HEK293 (cell line): ENCODE data around the gene ZNF10.
A peak's percentile ranks its signal among the peaks of the same experiment; 100 is the strongest.

Experiments
- CTCF ChIA-PET: fragments of 350-600 bp; formaldehyde crosslinking; extraction: SDS; loops from one replicate; lab custom pipeline; 2021; ENCODE audit warnings: antibody characterized with exemption; lab: Yijun Ruan, JAX
- POLR2A ChIA-PET: fragments of 300-600 bp; formaldehyde crosslinking; extraction: SDS; loops from one replicate; lab custom pipeline; 2020; ENCODE audit warnings: antibody characterized with exemption, inconsistent platforms; lab: Yijun Ruan, JAX
- H3K27ac ChIP-seq: fragments of 200-500 bp; sonication (Bioruptor generic); 2 replicates; pipeline ENCODE4 v1.5.1; 2014; ENCODE audit warnings: low read depth, low read length, control low read depth, inconsistent platforms; ENCODE audit errors: extremely low read depth
- H3K36me3 ChIP-seq, 2 experiments: fragments of 200-500 bp in 1 of 2; sonication (Bioruptor generic) in 1 of 2; 1 replicate in 1 of 2; 2 replicates in 1 of 2; pipeline ENCODE4 v1.5.1; 2014 to 2017; ENCODE audit warnings: inconsistent platforms in 2 of 2, low read length in 2 of 2; ENCODE audit not compliant: control insufficient read depth in 2 of 2, insufficient read depth in 1 of 2
- H3K4me1 ChIP-seq: fragments of 200-500 bp; sonication (Bioruptor generic); 2 replicates; pipeline ENCODE4 v1.5.1; 2014; ENCODE audit warnings: mild to moderate bottlenecking, low read length, inconsistent platforms; ENCODE audit not compliant: control insufficient read depth, insufficient read depth
- H3K4me3 ChIP-seq: 2 replicates; pipeline ENCODE4 v1.5.1; 2011; ENCODE audit warnings: low read depth, mild to moderate bottlenecking, control low read depth, low read length, moderate library complexity
- H3K9me3 ChIP-seq: fragments of 200-500 bp; sonication (Bioruptor generic); 2 replicates; pipeline ENCODE4 v1.5.1; 2014; ENCODE audit warnings: low read depth, low read length, inconsistent platforms; ENCODE audit not compliant: control insufficient read depth, insufficient read depth
- BCL11A ChIP-seq: fragments of 450-650 bp; formaldehyde crosslinking; IDR thresholded peaks from 2 replicates; pipeline ENCODE4 v1.5.1; 2016; ENCODE audit warnings: low read depth, missing biosample characterization, missing genetic modification characterization
- OVOL3 ChIP-seq: fragments of 450-650 bp; formaldehyde crosslinking; IDR thresholded peaks from 2 replicates; pipeline ENCODE4 v1.5.1; 2016; ENCODE audit warnings: missing biosample characterization, missing genetic modification characterization
- SETDB1 ChIP-seq: IDR thresholded peaks from one replicate; pipeline ENCODE4 v1.6.1; 2017; ENCODE audit warnings: mild to moderate bottlenecking, low read length, moderate library complexity, mixed read lengths; ENCODE audit not compliant: insufficient read length
- SP3 ChIP-seq: fragments of 450-650 bp; formaldehyde crosslinking; IDR thresholded peaks from 2 replicates; pipeline ENCODE4 v1.5.1; 2016; ENCODE audit warnings: missing biosample characterization, missing genetic modification characterization
- TRIM28 ChIP-seq: IDR thresholded peaks from 2 replicates; pipeline ENCODE4 v1.6.1; 2011; ENCODE audit warnings: low read length, control low read depth, borderline replicate concordance
- ZBTB20 ChIP-seq: fragments of 450-650 bp; formaldehyde crosslinking; IDR thresholded peaks from 2 replicates; pipeline ENCODE4 v1.5.1; 2016; ENCODE audit warnings: missing biosample characterization, missing genetic modification characterization
- ZNF174 ChIP-seq: fragments of 450-650 bp; formaldehyde crosslinking; IDR thresholded peaks from 2 replicates; pipeline ENCODE4 v1.5.0; 2017; ENCODE audit warnings: missing biosample characterization, mild to moderate bottlenecking, missing genetic modification characterization
- ZNF211 ChIP-seq: fragments of 450-650 bp; formaldehyde crosslinking; IDR thresholded peaks from 2 replicates; pipeline ENCODE4 v1.5.1; 2016; ENCODE audit warnings: low read depth, missing biosample characterization, missing genetic modification characterization
- ZNF274 ChIP-seq, 2 experiments: fragments of 200-500 bp in 1 of 2; fragments of 450-650 bp in 1 of 2; sonication (Bioruptor generic) in 1 of 2; formaldehyde crosslinking in 1 of 2; IDR thresholded peaks; 2 replicates each; pipeline versions ENCODE4 v1.5.1 to v1.6.1; 2014 to 2016; ENCODE audit warnings: borderline replicate concordance in 1 of 2, inconsistent platforms in 1 of 2, low read length in 1 of 2, missing biosample characterization in 1 of 2, missing genetic modification characterization in 1 of 2
- ZNF558 ChIP-seq: fragments of 450-650 bp; formaldehyde crosslinking; IDR thresholded peaks from 2 replicates; pipeline ENCODE4 v1.5.1; 2016; ENCODE audit warnings: missing biosample characterization, missing genetic modification characterization
- ZNF610 ChIP-seq: fragments of 450-650 bp; formaldehyde crosslinking; IDR thresholded peaks from 2 replicates; pipeline ENCODE4 v1.5.1; 2016; ENCODE audit warnings: missing biosample characterization, missing genetic modification characterization, borderline replicate concordance
- ZNF626 ChIP-seq: fragments of 450-650 bp; sonication (Bioruptor Pico); formaldehyde crosslinking; IDR thresholded peaks from 2 replicates; pipeline ENCODE4 v1.5.1; 2018; ENCODE audit warnings: missing biosample characterization, missing genetic modification characterization, inconsistent platforms
- ZNF658 ChIP-seq: fragments of 450-650 bp; formaldehyde crosslinking; IDR thresholded peaks from 2 replicates; pipeline ENCODE4; 2016; ENCODE audit warnings: missing biosample characterization, missing genetic modification characterization
- ZNF660 ChIP-seq: fragments of 450-650 bp; IDR thresholded peaks from 2 replicates; pipeline ENCODE4 v1.5.1; 2018; ENCODE audit warnings: missing biosample characterization, mild to moderate bottlenecking, missing genetic modification characterization
- ZNF768 ChIP-seq: fragments of 450-650 bp; formaldehyde crosslinking; IDR thresholded peaks from 2 replicates; pipeline ENCODE4 v1.5.1; 2018; ENCODE audit warnings: missing biosample characterization, mild to moderate bottlenecking, missing genetic modification characterization
- TF ChIP-seq, protein P1 (sequence below): fragments of 450-650 bp; formaldehyde crosslinking; IDR thresholded peaks from 2 replicates; pipeline ENCODE4 v1.5.1; 2016; ENCODE audit warnings: missing biosample characterization, missing genetic modification characterization

ZNF10 gene

GRCh38 chr12:133203344-133204263 lies 73.2 kb downstream of the ZNF10 start (continued):
- TF ChIP-seq, protein P1, sequence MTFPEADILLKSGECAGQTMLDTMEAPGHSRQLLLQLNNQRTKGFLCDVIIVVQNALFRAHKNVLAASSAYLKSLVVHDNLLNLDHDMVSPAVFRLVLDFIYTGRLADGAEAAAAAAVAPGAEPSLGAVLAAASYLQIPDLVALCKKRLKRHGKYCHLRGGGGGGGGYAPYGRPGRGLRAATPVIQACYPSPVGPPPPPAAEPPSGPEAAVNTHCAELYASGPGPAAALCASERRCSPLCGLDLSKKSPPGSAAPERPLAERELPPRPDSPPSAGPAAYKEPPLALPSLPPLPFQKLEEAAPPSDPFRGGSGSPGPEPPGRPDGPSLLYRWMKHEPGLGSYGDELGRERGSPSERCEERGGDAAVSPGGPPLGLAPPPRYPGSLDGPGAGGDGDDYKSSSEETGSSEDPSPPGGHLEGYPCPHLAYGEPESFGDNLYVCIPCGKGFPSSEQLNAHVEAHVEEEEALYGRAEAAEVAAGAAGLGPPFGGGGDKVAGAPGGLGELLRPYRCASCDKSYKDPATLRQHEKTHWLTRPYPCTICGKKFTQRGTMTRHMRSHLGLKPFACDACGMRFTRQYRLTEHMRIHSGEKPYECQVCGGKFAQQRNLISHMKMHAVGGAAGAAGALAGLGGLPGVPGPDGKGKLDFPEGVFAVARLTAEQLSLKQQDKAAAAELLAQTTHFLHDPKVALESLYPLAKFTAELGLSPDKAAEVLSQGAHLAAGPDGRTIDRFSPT (tag by site-specific recombination), result no peak
- no peak for TF ChIP-seq ZNF768 (tag by site-specific recombination)
- TF ChIP-seq BCL11A (tag by site-specific recombination), result no peak
- TF ChIP-seq SETDB1, result peak; percentile 88
- no peak for TF ChIP-seq ZNF660
- TF ChIP-seq ZNF626 (tag by site-specific recombination), result peak; percentile 41; the same call in 1 of the 2 replicates
- no peak for TF ChIP-seq ZBTB20 (tag by site-specific recombination)
- no peak for TF ChIP-seq SP3
- TF ChIP-seq ZNF610 (tag by site-specific recombination), result no peak
- no peak for TF ChIP-seq OVOL3 (tag by site-specific recombination)
- TF ChIP-seq ZNF211 (tag by site-specific recombination), result no peak

- ChIA-PET POLR2A (no interaction called here), CTCF (interaction anchor here (0.5 kb wide), 1 partner anchor 300 kb away, joined by 3 read pairs; no protein-coding TSS in a partner anchor)
- H3K4me1 ChIP-seq, result no peaks in the 10 kb centered on the region
- H3K27ac ChIP-seq, result no peak overlapping the region
- TF ChIP-seq SETDB1, result peak; percentile 94
- TF ChIP-seq TRIM28, result 0 out of 2 replicates have a peak, but pooled peaks have one; percentile 13
- TF ChIP-seq ZNF658 (tag by site-specific recombination), result no peak
- no peak; the same call in 1 of the 2 replicates for TF ChIP-seq ZNF274 (IDR thresholded peaks at IDR 0.05; ENCODE audit: low read length)
- peak; percentile 87; the same call in 1 of the 2 replicates for TF ChIP-seq ZNF274 (tag by site-specific recombination; IDR thresholded peaks at IDR 0.05; ENCODE audit: borderline replicate concordance)
- no peak overlapping the region for H3K4me3 ChIP-seq
- no peaks in the 10 kb centered on the region for H3K9me3 ChIP-seq
- peaks cover 0 to 30% of the 10 kb centered on the region in 2 experiments; a peak in 2 of 3 replicates for H3K36me3 ChIP-seq
Observed at GRCh38 chr12:133204264-133204603, 73.8 kb downstream of the ZNF10 start.

- H3K4me3 ChIP-seq, result no peak overlapping the region
- ChIA-PET CTCF (no interaction called here), POLR2A (no interaction called here)
- no peaks in the 10 kb centered on the region for H3K4me1 ChIP-seq
- H3K36me3 ChIP-seq, result peaks cover 0 to 20% of the 10 kb centered on the region in 2 experiments; a peak in 2 of 3 replicates
- TF ChIP-seq ZNF174 (tag by site-specific recombination), result no peak
- TF ChIP-seq ZNF558, result peak; percentile 95
- H3K27ac ChIP-seq, result no peak overlapping the region
- no peaks in the 10 kb centered on the region; the same call in 1 of the 2 replicates for H3K9me3 ChIP-seq
Observed at GRCh38 chr12:133206390-133206789, 76.0 kb downstream of the ZNF10 start.
